ENCODE data around the gene PPARA. TPM values are rescaled to one million over a fixed set of nuclear protein-coding genes. Genes with fewer than 3 reads are reported as not detected.

The PPARA gene
- 10 to 100 TPM; 26.9 to 41.9 (median 37.4) TPM for total RNA-seq

GRCh38 chr22:46150034-46150654, at the start of gene PPARA:
Gene PPARA, plus strand, starts transcription at chr22:46150526. Its CDS starts 47,858 bp downstream, at chr22:46198384.
- H3K4me1 ChIP-seq, result peaks cover 15 to 21% of the 10 kb centered on the region in 2 donors
- no peak for TF ChIP-seq CTCF (IDR thresholded peaks at IDR 0.05)
- peak in 1 of 2 donors; percentile 73 for TF ChIP-seq POLR2A (IDR thresholded peaks at IDR 0.05)
- intact Hi-C loops (cut with DNase I), result no loop called here
- 0% methylated on average over 2 to 5 of the region's 98 CpGs for WGBS, 2 donors
- peak; percentile 94 for DNase-seq
- H3K27me3 ChIP-seq, result no peaks in the 10 kb centered on the region
- peak within 1 kb of the TSS; percentile 63 to 97 (median 89) for H3K4me3 ChIP-seq (replicated peaks in 1 of 3)
- peak within 1 kb of the TSS; percentile 83 to 87 (median 85) for H3K27ac ChIP-seq
- no peaks in the 10 kb centered on the region for H3K9me3 ChIP-seq
- peaks cover 0 to 3% of the 10 kb centered on the region in 2 donors for H3K36me3 ChIP-seq

- Histone ChIP-seq H3K4me3 (replicated peaks in 1 of 3) (no peak overlapping the region), H3K27me3 (no peaks in the 10 kb centered on the region), H3K36me3 (peaks cover 51 to 54% of the 10 kb centered on the region in 2 donors), H3K27ac (peak overlapping the region in 2 of 3 donors; percentile 30 to 53), H3K9me3 (no peaks in the 10 kb centered on the region), H3K4me1 (peaks cover 16 to 59% of the 10 kb centered on the region in 2 donors)
- DNase-seq, result no peak
- 89 to 100% methylated on average over 2 to 6 of the region's 11 CpGs for WGBS, 2 donors
- intact Hi-C loops (cut with DNase I), result no loop called here
- TF ChIP-seq POLR2A (IDR thresholded peaks at IDR 0.05), result no peak
- TF ChIP-seq CTCF (IDR thresholded peaks at IDR 0.05), result no peak
Observed at GRCh38 chr22:46102159-46102558, 48.2 kb upstream of the PPARA start.

- intact Hi-C loops (cut with DNase I), result no loop called here
- TF ChIP-seq POLR2A (IDR thresholded peaks at IDR 0.05) (no peak), CTCF (IDR thresholded peaks at IDR 0.05) (no peak)
Observed at GRCh38 chr22:46102752-46103151, 47.6 kb upstream of the PPARA start.

GRCh38 chr22:46103181-46103580, 47.1 kb upstream of the PPARA start:
- 85 to 98% methylated on average over 7 to 13 of the region's 13 CpGs for WGBS, 2 donors
- Histone ChIP-seq H3K9me3 (no peaks in the 10 kb centered on the region), H3K36me3 (peaks cover 47% of the 10 kb centered on the region in 2 donors), H3K27me3 (no peaks in the 10 kb centered on the region), H3K4me3 (replicated peaks in 1 of 3) (no peak overlapping the region), H3K27ac (peak overlapping the region in 1 of 3 donors; percentile 76), H3K4me1 (peaks cover 26 to 70% of the 10 kb centered on the region in 2 donors)
- DNase-seq, result no peak
- no peak for TF ChIP-seq CTCF (IDR thresholded peaks at IDR 0.05)
- TF ChIP-seq POLR2A (IDR thresholded peaks at IDR 0.05), result no peak
- intact Hi-C loops (cut with DNase I), result no loop called here

More at GRCh38 chr22:46102752-46103151, 47.6 kb upstream of the PPARA start:
- Histone ChIP-seq H3K27me3 (no peaks in the 10 kb centered on the region), H3K27ac (peak overlapping the region in 2 of 3 donors; percentile 30 to 53), H3K4me3 (replicated peaks in 1 of 3) (no peak overlapping the region), H3K4me1 (peaks cover 22 to 65% of the 10 kb centered on the region in 2 donors), H3K36me3 (peaks cover 51% of the 10 kb centered on the region in 2 donors), H3K9me3 (no peaks in the 10 kb centered on the region)
- 59 to 92% methylated on average over 7 to 8 of the region's 13 CpGs for WGBS, 2 donors
- DNase-seq, result no peak

- Histone ChIP-seq H3K36me3 (peaks cover 42% of the 10 kb centered on the region in 2 donors), H3K4me3 (replicated peaks in 1 of 3) (no peak overlapping the region)
Observed at GRCh38 chr22:46103664-46104063, 46.7 kb upstream of the PPARA start.

More at GRCh38 chr22:46103664-46104063, 46.7 kb upstream of the PPARA start:
- 88 to 90% methylated on average over 11 to 15 of the region's 19 CpGs for WGBS, 2 donors
- H3K9me3 ChIP-seq, result no peaks in the 10 kb centered on the region
- TF ChIP-seq CTCF (IDR thresholded peaks at IDR 0.05), result no peak
- no peaks in the 10 kb centered on the region for H3K27me3 ChIP-seq
- intact Hi-C loops (cut with DNase I), result no loop called here
- peaks cover 31 to 73% of the 10 kb centered on the region in 2 donors for H3K4me1 ChIP-seq
- DNase-seq, result no peak
- H3K27ac ChIP-seq, result peak overlapping the region in 2 of 3 donors; percentile 71 to 76
